ENCODE data around the gene SCN11A. TPM values are rescaled to one million over a fixed set of nuclear protein-coding genes. Genes with fewer than 3 reads are reported as not detected.

SCN11A gene
- total and polyA plus RNA-seq, 2 donors (not counting 1 experiment from before 2014, with no cell fraction given), result 0.01 to 0.17 TPM

- Histone ChIP-seq H3K9me3 (ENCODE audit: control insufficient read depth, insufficient read depth, low read depth, low read length) (no peaks in the 10 kb centered on the region), H3K79me2 (ENCODE audit: control insufficient read depth, insufficient read depth, low read length) (no peaks in the 10 kb centered on the region), H4K20me1 (ENCODE audit: control insufficient read depth, extremely low read depth, insufficient read depth, low read length) (no peaks in the 10 kb centered on the region), H3K9ac (ENCODE audit: insufficient read depth, low read length) (no peak overlapping the region), H3K4me3 (replicated peaks in 1 of 4; ENCODE audit: control extremely low read depth in 1 of 4, insufficient read depth in 1 of 4, low read depth in 3 of 4, low read length in 4 of 4) (no peak overlapping the region), H3K27me3 (ENCODE audit: control insufficient read depth, insufficient read depth, low read length) (no peaks in the 10 kb centered on the region), H2AFZ (ENCODE audit: low read length) (no peak overlapping the region), H3K4me2 (ENCODE audit: extremely low read depth, insufficient read depth, low read length) (no peak overlapping the region), H3K27ac (ENCODE audit: insufficient read depth, low read length) (no peak overlapping the region), H3K4me1 (ENCODE audit: control insufficient read depth, extremely low read depth, insufficient read depth, low read length) (no peaks in the 10 kb centered on the region), H3K36me3 (ENCODE audit: control insufficient read depth, insufficient read depth, low read length) (peaks cover 9% of the 10 kb centered on the region)
- no peak for TF ChIP-seq EZH2 (IDR thresholded peaks at IDR 0.05; ENCODE audit: low read length, missing control alignments)
- TF ChIP-seq CTCF (conservative IDR thresholded peaks at IDR 0.05 in 1 of 2, IDR thresholded peaks at IDR 0.05 in 1 of 2; ENCODE audit: low read depth in 1 of 2, low read length in 2 of 2), result no peak
- DNase-seq (ENCODE audit: low read depth in 2 of 2), result no peak
Measured at GRCh38 chr3:39088456-39088855, 36.7 kb upstream of the SCN11A start.

DNA sequence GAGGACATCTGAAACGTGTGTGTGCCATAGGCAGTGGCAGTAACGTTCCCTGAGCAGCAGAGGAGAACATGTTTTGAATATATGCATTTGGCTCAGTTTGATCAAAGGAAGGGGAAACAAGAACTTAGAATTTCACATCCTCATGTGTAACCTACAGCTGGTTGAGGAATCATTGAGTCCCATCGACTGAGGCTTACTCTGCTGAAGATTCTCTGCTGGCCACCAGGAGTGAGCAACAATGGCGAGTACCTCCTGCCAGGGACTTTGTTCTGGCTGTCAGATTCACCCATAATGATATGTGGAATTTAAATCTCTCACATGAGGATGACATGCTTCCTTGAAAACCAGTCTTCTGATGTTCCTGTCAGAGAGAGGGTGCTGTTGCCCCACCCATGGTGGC, 34.4 kb upstream of the SCN11A start:
- peaks cover 7% of the 10 kb centered on the region for H3K36me3 ChIP-seq (ENCODE audit: control insufficient read depth, insufficient read depth, low read length)
- TF ChIP-seq CTCF (conservative IDR thresholded peaks at IDR 0.05 in 1 of 2, IDR thresholded peaks at IDR 0.05 in 1 of 2; ENCODE audit: low read depth in 1 of 2, low read length in 2 of 2), result no peak
- TF ChIP-seq EZH2 (IDR thresholded peaks at IDR 0.05; ENCODE audit: low read length, missing control alignments), result no peak
- no peaks in the 10 kb centered on the region for H3K9me3 ChIP-seq (ENCODE audit: control insufficient read depth, insufficient read depth, low read depth, low read length)
- no peaks in the 10 kb centered on the region for H3K4me1 ChIP-seq (ENCODE audit: control insufficient read depth, extremely low read depth, insufficient read depth, low read length)
- H2AFZ ChIP-seq (ENCODE audit: low read length), result no peak overlapping the region
- no peaks in the 10 kb centered on the region for H4K20me1 ChIP-seq (ENCODE audit: control insufficient read depth, extremely low read depth, insufficient read depth, low read length)
- H3K79me2 ChIP-seq (ENCODE audit: control insufficient read depth, insufficient read depth, low read length), result no peaks in the 10 kb centered on the region
- H3K27me3 ChIP-seq (ENCODE audit: control insufficient read depth, insufficient read depth, low read length), result no peaks in the 10 kb centered on the region
- DNase-seq (ENCODE audit: low read depth in 2 of 2), result no peak
- H3K4me3 ChIP-seq (replicated peaks in 1 of 4; ENCODE audit: control extremely low read depth in 1 of 4, insufficient read depth in 1 of 4, low read depth in 3 of 4, low read length in 4 of 4), result no peak overlapping the region
- no peak overlapping the region for H3K4me2 ChIP-seq (ENCODE audit: extremely low read depth, insufficient read depth, low read length)
- no peak overlapping the region for H3K9ac ChIP-seq (ENCODE audit: insufficient read depth, low read length)
- no peak overlapping the region for H3K27ac ChIP-seq (ENCODE audit: insufficient read depth, low read length)

- no peak overlapping the region for H2AFZ ChIP-seq (ENCODE audit: low read length)
- H3K27me3 ChIP-seq (ENCODE audit: control insufficient read depth, insufficient read depth, low read length), result no peaks in the 10 kb centered on the region
- no peak overlapping the region for H3K27ac ChIP-seq (ENCODE audit: insufficient read depth, low read length)
- no peak for DNase-seq (ENCODE audit: low read depth in 2 of 2)
- peaks cover 7% of the 10 kb centered on the region for H3K36me3 ChIP-seq (ENCODE audit: control insufficient read depth, insufficient read depth, low read length)
- H3K4me1 ChIP-seq (ENCODE audit: control insufficient read depth, extremely low read depth, insufficient read depth, low read length), result no peaks in the 10 kb centered on the region
- H3K4me2 ChIP-seq (ENCODE audit: extremely low read depth, insufficient read depth, low read length), result no peak overlapping the region
- TF ChIP-seq CTCF (conservative IDR thresholded peaks at IDR 0.05 in 1 of 2, IDR thresholded peaks at IDR 0.05 in 1 of 2; ENCODE audit: low read depth in 1 of 2, low read length in 2 of 2) (no peak), EZH2 (IDR thresholded peaks at IDR 0.05; ENCODE audit: low read length, missing control alignments) (no peak)
- no peak overlapping the region for H3K9ac ChIP-seq (ENCODE audit: insufficient read depth, low read length)
- no peaks in the 10 kb centered on the region for H4K20me1 ChIP-seq (ENCODE audit: control insufficient read depth, extremely low read depth, insufficient read depth, low read length)
- no peak overlapping the region for H3K4me3 ChIP-seq (replicated peaks in 1 of 4; ENCODE audit: control extremely low read depth in 1 of 4, insufficient read depth in 1 of 4, low read depth in 3 of 4, low read length in 4 of 4)
- H3K79me2 ChIP-seq (ENCODE audit: control insufficient read depth, insufficient read depth, low read length), result no peaks in the 10 kb centered on the region
- H3K9me3 ChIP-seq (ENCODE audit: control insufficient read depth, insufficient read depth, low read depth, low read length), result no peaks in the 10 kb centered on the region
Measured at GRCh38 chr3:39082666-39083313, 31.0 kb upstream of the SCN11A start.
